HL-60 (cell line): ENCODE results near the gene HASPIN.

ENCODE experiments used
- DNase-seq, 2 experiments: peaks; one replicate each; pipeline ENCODE4 v3.0.0-alpha.2; 2010 to 2020; ENCODE audit warnings: low read depth in 1 of 2, low spot score in 1 of 2
- H3K27ac ChIP-seq: fragments of 250-450 bp; sonication (Bioruptor Pico); replicated peaks from 2 replicates; pipeline ENCODE4 v1.5.1; 2020; ENCODE audit warnings: mild to moderate bottlenecking, moderate library complexity
- H3K27me3 ChIP-seq: fragments of 250-450 bp; sonication (Bioruptor Pico); 2 replicates; pipeline ENCODE4 v1.5.1; 2021; ENCODE audit warnings: mild to moderate bottlenecking, moderate library complexity; ENCODE audit not compliant: insufficient read depth, poor library complexity, severe bottlenecking
- H3K4me3 ChIP-seq: replicated peaks from 2 replicates; pipeline ENCODE4 v1.5.1; 2011; ENCODE audit warnings: mild to moderate bottlenecking, control low read depth, low read length; ENCODE audit not compliant: insufficient read depth
- GABPA ChIP-seq: IDR thresholded peaks from 2 replicates; pipeline ENCODE4 v1.6.1; 2012; ENCODE audit warnings: low read depth
- POLR2AphosphoS5 ChIP-seq: IDR thresholded peaks from 2 replicates; pipeline ENCODE4 v1.6.1; 2012; ENCODE audit warnings: low read depth
- SPI1 ChIP-seq: IDR thresholded peaks from 2 replicates; pipeline ENCODE4 v1.6.1; 2012; ENCODE audit warnings: low read depth, mild to moderate bottlenecking, borderline replicate concordance
- TF ChIP-seq, protein P1 (sequence below): IDR thresholded peaks from 2 replicates; pipeline ENCODE4 v1.6.1; 2012; ENCODE audit warnings: low read depth; ENCODE audit not compliant: insufficient replicate concordance
- TF ChIP-seq, protein P2 (sequence below): IDR thresholded peaks from one replicate; pipeline ENCODE4 v1.5.1; 2011; ENCODE audit warnings: low read length, control low read depth, inconsistent platforms; ENCODE audit not compliant: insufficient read depth

HASPIN gene

GRCh38 chr17:3768341-3768740, 44.6 kb downstream of the HASPIN start:
- Histone ChIP-seq H3K27me3 (no peaks in the 10 kb centered on the region), H3K27ac (no peak overlapping the region), H3K4me3 (no peak overlapping the region)
- no peak for DNase-seq
- TF ChIP-seq, protein P1, sequence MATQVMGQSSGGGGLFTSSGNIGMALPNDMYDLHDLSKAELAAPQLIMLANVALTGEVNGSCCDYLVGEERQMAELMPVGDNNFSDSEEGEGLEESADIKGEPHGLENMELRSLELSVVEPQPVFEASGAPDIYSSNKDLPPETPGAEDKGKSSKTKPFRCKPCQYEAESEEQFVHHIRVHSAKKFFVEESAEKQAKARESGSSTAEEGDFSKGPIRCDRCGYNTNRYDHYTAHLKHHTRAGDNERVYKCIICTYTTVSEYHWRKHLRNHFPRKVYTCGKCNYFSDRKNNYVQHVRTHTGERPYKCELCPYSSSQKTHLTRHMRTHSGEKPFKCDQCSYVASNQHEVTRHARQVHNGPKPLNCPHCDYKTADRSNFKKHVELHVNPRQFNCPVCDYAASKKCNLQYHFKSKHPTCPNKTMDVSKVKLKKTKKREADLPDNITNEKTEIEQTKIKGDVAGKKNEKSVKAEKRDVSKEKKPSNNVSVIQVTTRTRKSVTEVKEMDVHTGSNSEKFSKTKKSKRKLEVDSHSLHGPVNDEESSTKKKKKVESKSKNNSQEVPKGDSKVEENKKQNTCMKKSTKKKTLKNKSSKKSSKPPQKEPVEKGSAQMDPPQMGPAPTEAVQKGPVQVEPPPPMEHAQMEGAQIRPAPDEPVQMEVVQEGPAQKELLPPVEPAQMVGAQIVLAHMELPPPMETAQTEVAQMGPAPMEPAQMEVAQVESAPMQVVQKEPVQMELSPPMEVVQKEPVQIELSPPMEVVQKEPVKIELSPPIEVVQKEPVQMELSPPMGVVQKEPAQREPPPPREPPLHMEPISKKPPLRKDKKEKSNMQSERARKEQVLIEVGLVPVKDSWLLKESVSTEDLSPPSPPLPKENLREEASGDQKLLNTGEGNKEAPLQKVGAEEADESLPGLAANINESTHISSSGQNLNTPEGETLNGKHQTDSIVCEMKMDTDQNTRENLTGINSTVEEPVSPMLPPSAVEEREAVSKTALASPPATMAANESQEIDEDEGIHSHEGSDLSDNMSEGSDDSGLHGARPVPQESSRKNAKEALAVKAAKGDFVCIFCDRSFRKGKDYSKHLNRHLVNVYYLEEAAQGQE: no peak
- TF ChIP-seq GABPA (no peak), POLR2AphosphoS5 (no peak), SPI1 (no peak)
- TF ChIP-seq, protein P2, sequence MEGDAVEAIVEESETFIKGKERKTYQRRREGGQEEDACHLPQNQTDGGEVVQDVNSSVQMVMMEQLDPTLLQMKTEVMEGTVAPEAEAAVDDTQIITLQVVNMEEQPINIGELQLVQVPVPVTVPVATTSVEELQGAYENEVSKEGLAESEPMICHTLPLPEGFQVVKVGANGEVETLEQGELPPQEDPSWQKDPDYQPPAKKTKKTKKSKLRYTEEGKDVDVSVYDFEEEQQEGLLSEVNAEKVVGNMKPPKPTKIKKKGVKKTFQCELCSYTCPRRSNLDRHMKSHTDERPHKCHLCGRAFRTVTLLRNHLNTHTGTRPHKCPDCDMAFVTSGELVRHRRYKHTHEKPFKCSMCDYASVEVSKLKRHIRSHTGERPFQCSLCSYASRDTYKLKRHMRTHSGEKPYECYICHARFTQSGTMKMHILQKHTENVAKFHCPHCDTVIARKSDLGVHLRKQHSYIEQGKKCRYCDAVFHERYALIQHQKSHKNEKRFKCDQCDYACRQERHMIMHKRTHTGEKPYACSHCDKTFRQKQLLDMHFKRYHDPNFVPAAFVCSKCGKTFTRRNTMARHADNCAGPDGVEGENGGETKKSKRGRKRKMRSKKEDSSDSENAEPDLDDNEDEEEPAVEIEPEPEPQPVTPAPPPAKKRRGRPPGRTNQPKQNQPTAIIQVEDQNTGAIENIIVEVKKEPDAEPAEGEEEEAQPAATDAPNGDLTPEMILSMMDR: no peak

GRCh38 chr17:3768769-3769168, 45.1 kb downstream of the HASPIN start:
- no peak overlapping the region for H3K27ac ChIP-seq
- no peak for DNase-seq

GRCh38 chr17:3770466-3770865, 46.8 kb downstream of the HASPIN start:
- TF ChIP-seq SPI1: no peak
- no peak for TF ChIP-seq POLR2AphosphoS5
- no peak for TF ChIP-seq GABPA
- TF ChIP-seq, protein P2: no peak
- TF ChIP-seq, protein P1: no peak
- no peak overlapping the region for H3K27ac ChIP-seq
- H3K4me3 ChIP-seq: no peak overlapping the region
- no peaks in the 10 kb centered on the region for H3K27me3 ChIP-seq
- no peak for DNase-seq

More at GRCh38 chr17:3768769-3769168, 45.1 kb downstream of the HASPIN start:
- TF ChIP-seq SPI1: no peak
- no peak for TF ChIP-seq POLR2AphosphoS5
- TF ChIP-seq, protein P2: no peak
- TF ChIP-seq, protein P1: no peak
- TF ChIP-seq GABPA: no peak
- no peaks in the 10 kb centered on the region for H3K27me3 ChIP-seq
- H3K4me3 ChIP-seq: no peak overlapping the region
